ENCODE data around the gene TACR1. TPM values are rescaled to one million over a fixed set of nuclear protein-coding genes. Genes with fewer than 3 reads are reported as not detected.

TACR1 gene
- total and polyA plus RNA-seq, 2 of the 8 experiments (the other 6 are each of a cell fraction or from before 2014, with no cell fraction given), result 0.09 to 0.37 TPM

GRCh38 chr2:75146606-75147332 is 52.6 kb downstream of the TACR1 start:
- CTCF ChIA-PET (ENCODE audit: partially characterized antibody), result interaction anchor here (0.6 kb wide), 1 partner anchor 82 kb away, joined by 3 read pairs; no protein-coding TSS in a partner anchor
- peaks cover 0 to 3% (median 0%) of the 10 kb centered on the region in 4 experiments; a peak in 1 of 7 replicates for H3K4me1 ChIP-seq (replicated peaks in 1 of 4; ENCODE audit: control insufficient read depth in 3 of 4, insufficient read depth in 4 of 4, low read length in 3 of 4)
- H3K9ac ChIP-seq (replicated peaks in 1 of 4; ENCODE audit: extremely low read depth in 1 of 4, low read depth in 3 of 4, low read length in 3 of 4), result no peak overlapping the region
- H4K91ac ChIP-seq (replicated peaks; ENCODE audit: insufficient read length, low read length), result no peak overlapping the region
- H3K14ac ChIP-seq (ENCODE audit: insufficient read length), result no peak overlapping the region
- no peak overlapping the region for H2BK20ac ChIP-seq (ENCODE audit: low read length)
- no peaks in the 10 kb centered on the region for H3K27me3 ChIP-seq (replicated peaks in 1 of 4; ENCODE audit: control insufficient read depth in 3 of 4, extremely low read depth in 1 of 4, insufficient read depth in 3 of 4, low read length in 3 of 4)
- H3K79me1 ChIP-seq (ENCODE audit: low read depth, low read length), result no peaks in the 10 kb centered on the region
- H3K4ac ChIP-seq (replicated peaks; ENCODE audit: insufficient read length, low read depth, low read length), result no peak overlapping the region
- H3K36me3 ChIP-seq (ENCODE audit: control insufficient read depth in 2 of 4, insufficient read depth in 4 of 4, low read length in 3 of 4), result no peaks in the 10 kb centered on the region
- no peak overlapping the region for H4K8ac ChIP-seq (ENCODE audit: extremely low read depth, insufficient read depth, low read length)
- no peak overlapping the region for H3K4me2 ChIP-seq (ENCODE audit: insufficient read depth in 1 of 2, low read depth in 2 of 2, low read length in 2 of 2)
- no peak overlapping the region for H2BK5ac ChIP-seq (ENCODE audit: low read depth, low read length)
- H2BK12ac ChIP-seq (ENCODE audit: low read depth, low read length), result no peak overlapping the region
- no peak overlapping the region for H3K23ac ChIP-seq (ENCODE audit: insufficient read length)
- no peaks in the 10 kb centered on the region for H3K9me3 ChIP-seq (ENCODE audit: insufficient read depth in 2 of 2, low read depth in 1 of 2, low read length in 1 of 2)
- H2AFZ ChIP-seq (ENCODE audit: low read length), result no peak overlapping the region
- no peak overlapping the region for H3K56ac ChIP-seq (replicated peaks; ENCODE audit: insufficient read length, low read depth, low read length)
- FAIRE-seq, result no peak
- H3K79me2 ChIP-seq (ENCODE audit: control insufficient read depth in 1 of 2, insufficient read depth in 2 of 2, low read length in 2 of 2), result no peaks in the 10 kb centered on the region
- WGBS, 2 experiments (ENCODE audit: extremely low coverage in 1 of 2, insufficient coverage in 1 of 2, insufficient read length in 1 of 2, insufficient replicate concordance in 2 of 2, low coverage in 1 of 2, low lambda C conversion rate in 2 of 2, missing lambda C conversion rate in 1 of 2), result 78% methylated on average over 2 of the region's 2 CpGs; no CpG with 5 or more reads in 1 of the 2 experiments
- H2AK5ac ChIP-seq (ENCODE audit: low read depth, low read length), result no peak overlapping the region
- POLR2A ChIA-PET (ENCODE audit: partially characterized antibody), result no interaction called here
- no peak for DNase-seq (ENCODE audit: low read depth in 1 of 2, low spot score in 2 of 2)
- no peaks in the 10 kb centered on the region for H4K20me1 ChIP-seq (replicated peaks in 1 of 2; ENCODE audit: control insufficient read depth in 1 of 2, insufficient read depth in 2 of 2, low read length in 2 of 2)
- no peak overlapping the region for H3K27ac ChIP-seq (ENCODE audit: low read depth, low read length)
- H3K18ac ChIP-seq (ENCODE audit: extremely low read depth, low read length), result no peak overlapping the region
- H2BK15ac ChIP-seq (ENCODE audit: low read length), result no peak overlapping the region
- H2BK120ac ChIP-seq (replicated peaks; ENCODE audit: low read depth, low read length), result no peak overlapping the region
- no peak overlapping the region for H3K4me3 ChIP-seq (ENCODE audit: extremely low read depth in 1 of 4, insufficient read depth in 2 of 4, low read depth in 3 of 4, low read length in 4 of 4)
- H3K23me2 ChIP-seq (ENCODE audit: low read depth, low read length), result no peaks in the 10 kb centered on the region
- no peak overlapping the region for H4K5ac ChIP-seq (ENCODE audit: insufficient read length, low read depth, low read length)
- TF ChIP-seq TAF7 (optimal IDR thresholded peaks at IDR 0.05; ENCODE audit: borderline replicate concordance, low read depth, low read length), result no peak
- TF ChIP-seq SIX5 (IDR thresholded peaks at IDR 0.05; ENCODE audit: low read depth, low read length), result no peak
- TF ChIP-seq RBBP5 (IDR thresholded peaks at IDR 0.05; ENCODE audit: borderline replicate concordance, low read depth, low read length), result no peak
- no peak for TF ChIP-seq BCL11A (IDR thresholded peaks at IDR 0.05; ENCODE audit: low read depth in 2 of 2, low read length in 2 of 2)
- no peak for TF ChIP-seq POLR2A (IDR thresholded peaks at IDR 0.05; ENCODE audit: control extremely low read depth in 1 of 2, low read depth in 2 of 2, low read length in 2 of 2)
- no peak for TF ChIP-seq CBX5 (IDR thresholded peaks at IDR 0.05; ENCODE audit: low read depth, low read length)
- TF ChIP-seq BACH1 (IDR thresholded peaks at IDR 0.05; ENCODE audit: low read length), result no peak
- no peak for TF ChIP-seq CBX8 (IDR thresholded peaks at IDR 0.05; ENCODE audit: borderline replicate concordance, low read depth, low read length)
- TF ChIP-seq CTCF (IDR thresholded peaks at IDR 0.05; ENCODE audit: control extremely low read depth in 1 of 3, insufficient read depth in 1 of 3, low read depth in 1 of 3, low read length in 3 of 3), result no peak
- TF ChIP-seq ASH2L (IDR thresholded peaks at IDR 0.05; ENCODE audit: low read length), result no peak
- no peak for TF ChIP-seq TEAD4 (IDR thresholded peaks at IDR 0.05; ENCODE audit: low read depth, low read length)
- no peak for TF ChIP-seq EGR1 (IDR thresholded peaks at IDR 0.05; ENCODE audit: borderline replicate concordance, low read depth, low read length)

All from H1 (cell line).